Stimulated activated CD8-positive, alpha-beta memory T cell treated with anti-CD3 and anti-CD28 coated beads, Interleukin-12 subunit alpha, Interleukin-12 subunit beta, amount 100 ng/mL, for 4 hours (primary cell): Measurements from ENCODE around the gene POLR1G.

Experiments
- DNase-seq: peaks from one replicate; pipeline ENCODE4 v3.0.0-alpha.2; 2020; ENCODE audit warnings: low read depth

Gene POLR1G, protein sequence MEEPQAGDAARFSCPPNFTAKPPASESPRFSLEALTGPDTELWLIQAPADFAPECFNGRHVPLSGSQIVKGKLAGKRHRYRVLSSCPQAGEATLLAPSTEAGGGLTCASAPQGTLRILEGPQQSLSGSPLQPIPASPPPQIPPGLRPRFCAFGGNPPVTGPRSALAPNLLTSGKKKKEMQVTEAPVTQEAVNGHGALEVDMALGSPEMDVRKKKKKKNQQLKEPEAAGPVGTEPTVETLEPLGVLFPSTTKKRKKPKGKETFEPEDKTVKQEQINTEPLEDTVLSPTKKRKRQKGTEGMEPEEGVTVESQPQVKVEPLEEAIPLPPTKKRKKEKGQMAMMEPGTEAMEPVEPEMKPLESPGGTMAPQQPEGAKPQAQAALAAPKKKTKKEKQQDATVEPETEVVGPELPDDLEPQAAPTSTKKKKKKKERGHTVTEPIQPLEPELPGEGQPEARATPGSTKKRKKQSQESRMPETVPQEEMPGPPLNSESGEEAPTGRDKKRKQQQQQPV

GRCh38 chr19:45406226-45407090 is at the start of gene POLR1G:
Gene POLR1G (plus strand): TSS chr19:45406644. CDS start chr19:45406697, 53 bp downstream.
- peak; percentile 68 for DNase-seq

GRCh38 chr19:45356760-45357444 is 49.5 kb upstream of the POLR1G start:
- no peak for DNase-seq

- DNase-seq = no peak
Measured at GRCh38 chr19:45357445-45357783, 49.0 kb upstream of the POLR1G start.

GRCh38 chr19:45358213-45358792 is 48.1 kb upstream of the POLR1G start:
- DNase-seq = no peak

- DNase-seq = no peak
Measured at GRCh38 chr19:45361608-45362007, 44.8 kb upstream of the POLR1G start.

DNA sequence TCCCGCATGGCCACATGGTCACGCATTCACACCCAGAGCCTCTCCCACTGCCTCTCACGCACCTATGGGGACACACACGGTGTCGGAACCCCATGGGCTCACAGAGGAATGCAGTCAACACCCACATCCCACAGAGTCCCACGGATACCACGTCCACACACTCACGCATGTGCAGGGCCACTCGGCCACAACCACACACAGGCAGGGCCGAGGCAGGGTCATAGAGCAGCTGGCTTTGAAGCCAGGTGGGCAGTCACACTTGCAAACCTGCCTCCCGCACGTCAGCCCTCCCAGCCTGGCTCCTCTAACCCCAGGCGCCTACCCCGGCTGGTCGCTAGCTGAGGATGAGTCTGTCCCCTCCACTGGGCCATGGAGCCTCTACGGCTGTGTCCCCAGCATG is 44.2 kb upstream of the POLR1G start:
- no peak for DNase-seq

GRCh38 chr19:45363861-45364459 is 42.5 kb upstream of the POLR1G start:
- DNase-seq = no peak

- no peak for DNase-seq
Measured at GRCh38 chr19:45364696-45365095, 41.7 kb upstream of the POLR1G start.

DNA sequence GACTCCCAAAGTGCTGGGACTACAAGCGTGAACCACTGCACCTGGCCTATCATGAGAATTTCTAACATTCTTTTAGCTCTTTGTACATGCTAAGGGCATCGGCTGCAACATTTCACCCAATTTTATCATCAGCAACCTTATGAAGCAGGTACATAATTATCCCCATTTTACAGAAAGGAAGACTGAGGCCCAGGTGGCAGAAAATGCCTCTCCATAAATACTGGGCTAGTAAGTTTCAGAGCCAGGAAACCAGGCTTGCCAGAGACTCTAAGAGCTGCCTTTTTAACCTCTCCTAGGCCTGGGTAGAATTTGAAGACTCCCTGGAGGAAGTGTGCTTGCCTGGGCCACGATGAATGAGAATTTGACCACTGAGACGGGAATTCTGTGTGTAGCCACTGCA is 38.3 kb upstream of the POLR1G start:
- DNase-seq = no peak

- no peak for DNase-seq
Measured at GRCh38 chr19:45368737-45369340, 37.6 kb upstream of the POLR1G start.

- peak; percentile 98 for DNase-seq
Measured at GRCh38 chr19:45370410-45371204, 35.8 kb upstream of the POLR1G start, which contains the start of gene ERCC2. Gene ERCC2 (minus strand): TSS chr19:45370573. CDS start chr19:45370540, 33 bp downstream.

DNA sequence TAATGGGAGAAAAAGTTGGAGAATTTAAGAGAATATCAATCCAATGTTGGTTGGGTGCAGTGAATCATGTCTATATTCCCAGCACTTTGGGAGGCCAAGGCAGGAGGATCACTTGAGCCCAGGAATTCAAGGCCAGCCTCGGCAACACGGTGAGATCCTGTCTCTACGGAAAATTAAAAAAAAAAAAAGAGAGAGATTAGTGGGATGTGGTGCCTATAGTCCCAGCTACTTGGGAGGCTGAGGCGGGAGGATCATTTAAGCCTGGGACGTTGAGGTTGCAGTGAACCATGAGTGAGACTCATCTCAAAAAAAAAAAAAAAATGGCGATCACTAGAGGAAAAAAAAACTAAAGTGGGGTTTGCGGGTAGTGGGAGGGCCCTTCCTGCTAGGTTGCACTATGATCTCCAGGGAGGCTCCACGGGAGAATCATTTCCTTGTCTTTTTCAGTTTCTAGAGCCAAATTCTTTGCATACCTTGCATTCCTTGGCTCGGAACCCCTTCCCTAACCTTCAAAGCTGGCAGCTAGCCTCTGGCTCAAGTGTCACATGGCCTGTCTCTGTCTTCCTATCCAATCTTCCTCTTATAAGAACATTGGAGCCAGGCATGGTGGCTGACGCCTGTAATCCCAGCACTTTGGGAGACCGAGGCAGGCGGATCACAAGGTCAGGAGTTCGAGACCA is 30.3 kb upstream of the POLR1G start:
- no peak for DNase-seq

DNA sequence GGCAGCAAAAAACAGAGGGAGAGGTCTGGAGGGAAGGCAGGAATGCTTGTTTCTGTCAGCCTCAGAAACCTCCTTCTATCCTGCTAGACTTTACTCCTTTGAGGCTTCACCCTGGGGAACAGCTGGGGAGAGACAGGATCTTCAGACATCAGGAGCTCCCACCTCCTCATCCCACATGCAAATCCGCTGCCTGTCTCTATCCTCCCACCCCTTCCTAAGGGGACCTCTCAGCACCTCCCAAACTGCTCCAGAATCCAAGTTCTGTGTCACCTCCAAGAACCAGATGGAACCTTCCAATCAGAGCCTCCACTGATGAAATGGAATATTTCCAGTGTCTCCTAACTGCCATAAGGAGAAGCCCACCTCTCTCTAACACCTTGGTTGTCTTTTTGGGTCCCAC is 26.3 kb upstream of the POLR1G start:
- no peak for DNase-seq

DNA sequence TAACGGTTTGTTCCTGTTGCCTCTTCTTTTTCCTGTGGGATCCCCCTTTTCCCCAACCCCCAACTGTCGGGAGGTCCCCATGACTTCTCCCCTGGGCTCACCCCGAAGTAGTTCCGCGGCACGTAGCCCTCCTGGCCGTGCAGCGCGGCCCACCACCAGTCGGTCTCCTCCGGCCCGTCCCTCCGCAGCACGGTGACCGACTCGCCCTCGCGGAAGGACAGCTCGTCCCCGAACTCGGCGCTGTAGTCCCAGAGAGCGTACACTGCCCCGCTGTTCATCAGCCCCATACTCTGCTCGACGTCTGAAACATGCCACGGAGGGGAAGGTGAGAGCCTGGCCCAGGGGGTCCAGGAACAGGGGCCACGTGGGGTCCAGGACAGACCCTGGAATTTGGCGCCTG is 24.0 kb upstream of the POLR1G start:
- no peak for DNase-seq

DNA sequence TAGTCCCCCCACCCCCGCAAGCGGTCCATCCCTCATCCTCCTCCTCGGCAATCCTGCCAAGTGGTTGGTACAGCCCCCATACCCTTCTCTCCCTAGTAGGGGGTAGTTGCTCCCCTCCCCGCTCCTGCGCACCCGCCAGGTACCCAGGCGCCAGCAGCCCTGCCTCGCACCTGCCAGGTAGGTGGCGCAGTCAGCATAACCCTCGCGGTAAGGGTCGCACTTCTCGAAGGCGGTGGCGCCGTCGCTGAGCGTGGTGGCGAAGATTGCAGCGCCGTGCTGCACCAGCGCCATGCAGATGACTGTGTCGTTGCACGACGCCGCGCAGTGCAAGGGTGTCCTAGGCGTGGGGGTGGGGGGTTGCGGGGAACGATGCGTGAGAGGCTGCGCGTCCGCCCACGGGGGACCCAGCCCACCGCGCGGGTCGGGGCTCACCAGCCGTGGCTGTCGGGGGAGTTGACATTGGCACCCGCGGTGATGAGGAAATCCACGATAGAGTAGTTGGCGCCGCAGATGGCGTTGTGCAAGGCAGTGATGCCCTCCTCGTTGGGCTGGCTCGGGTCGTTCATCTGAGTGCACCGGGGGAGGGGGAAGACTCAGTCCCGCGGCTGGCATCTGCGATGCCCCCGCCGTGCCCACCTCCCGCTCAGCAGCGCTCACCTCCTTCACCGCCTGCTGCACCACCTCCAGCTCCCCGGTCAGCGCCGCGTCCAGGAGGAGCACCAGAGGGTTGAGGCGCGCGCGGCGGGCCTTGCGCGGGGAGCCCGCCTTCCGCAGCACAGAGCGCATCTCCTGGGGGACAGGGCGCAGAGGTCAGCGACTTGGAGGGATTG is 20.8 kb upstream of the POLR1G start:
- DNase-seq = no peak

- DNase-seq = no peak
Measured at GRCh38 chr19:45391346-45391745, 15.1 kb upstream of the POLR1G start.

- no peak for DNase-seq
Measured at GRCh38 chr19:45391871-45392665, 14.4 kb upstream of the POLR1G start.
